Measurements from ENCODE around the gene CAMSAP3. TPM values are rescaled to one million over a fixed set of nuclear protein-coding genes. Genes with fewer than 3 reads are reported as not detected.

CAMSAP3 gene
- total RNA-seq, 1 donor: not detected

DNA sequence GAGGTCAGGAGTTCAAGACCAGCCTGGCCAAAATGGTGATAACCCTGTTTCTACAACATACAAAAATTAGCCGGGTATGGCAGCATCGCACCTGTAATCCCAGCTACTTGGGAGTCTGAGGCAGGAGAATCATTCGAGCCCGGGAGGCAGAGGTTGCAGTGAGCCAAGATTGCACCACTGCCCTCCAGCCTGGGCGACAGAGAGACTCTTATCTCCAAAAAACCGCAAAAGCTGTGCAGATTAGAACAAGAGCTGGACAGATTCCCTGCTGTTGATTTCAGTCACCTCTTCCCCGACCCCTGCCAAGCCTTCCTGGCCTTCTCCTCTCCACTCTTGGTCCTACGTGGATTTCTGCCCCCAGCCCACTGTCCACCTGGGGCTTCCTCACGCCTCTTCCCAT lies 8.3 kb downstream of the CAMSAP3 start:
- no peak overlapping the region for H3K4me3 ChIP-seq (ENCODE audit: low read depth, low read length)
- TF ChIP-seq CTCF (IDR thresholded peaks at IDR 0.05; ENCODE audit: insufficient read depth, low read length): no peak
- peak; percentile 17 for DNase-seq (ENCODE audit: low read depth)

DNA sequence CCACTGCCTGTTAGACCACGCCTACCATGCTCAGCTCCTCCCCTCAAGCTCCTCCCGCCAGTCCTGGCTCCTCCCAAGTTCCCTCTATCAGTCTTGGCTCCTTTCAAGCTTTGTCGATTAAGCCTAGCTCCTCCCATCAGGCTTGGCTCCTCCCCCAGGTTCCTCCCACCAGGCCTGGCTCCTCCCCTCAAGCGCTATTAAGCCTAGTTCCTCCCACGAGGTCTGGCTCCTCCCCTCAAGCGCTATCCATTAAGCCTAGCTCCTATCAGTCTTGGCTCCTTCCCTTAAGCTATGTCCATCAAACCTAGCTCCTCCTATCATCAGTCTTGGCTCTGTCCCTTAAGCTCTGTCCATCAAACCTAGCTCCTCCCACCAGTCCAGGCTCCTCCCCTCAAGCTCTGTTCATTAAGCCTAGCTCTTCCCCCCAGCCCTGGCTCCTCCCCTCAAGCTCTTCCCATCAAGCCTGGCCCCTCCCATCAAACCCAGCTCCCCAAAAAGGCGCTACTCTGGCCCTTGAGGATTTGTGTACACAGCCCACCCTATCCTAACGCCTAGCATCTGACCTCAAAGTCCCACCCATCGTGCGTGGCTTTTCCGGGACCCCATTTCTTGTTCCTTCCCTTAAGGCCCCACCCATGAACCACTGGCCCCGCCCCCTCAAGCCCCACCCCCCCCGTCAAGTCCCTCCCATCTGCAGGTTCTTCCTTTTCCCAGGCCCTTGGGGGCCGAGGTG lies 10.0 kb downstream of the CAMSAP3 start:
- TF ChIP-seq CTCF (IDR thresholded peaks at IDR 0.05; ENCODE audit: insufficient read depth, low read length): no peak
- no peak for DNase-seq (ENCODE audit: low read depth)
- H3K4me3 ChIP-seq (ENCODE audit: low read depth, low read length): no peak overlapping the region

- H3K4me3 ChIP-seq (ENCODE audit: low read depth, low read length): no peak overlapping the region
- no peak for DNase-seq (ENCODE audit: low read depth)
- no peak for TF ChIP-seq CTCF (IDR thresholded peaks at IDR 0.05; ENCODE audit: insufficient read depth, low read length)
Observed at GRCh38 chr19:7606289-7606688, 10.6 kb downstream of the CAMSAP3 start.

- TF ChIP-seq CTCF (IDR thresholded peaks at IDR 0.05; ENCODE audit: insufficient read depth, low read length): no peak
- DNase-seq (ENCODE audit: low read depth): no peak
- H3K4me3 ChIP-seq (ENCODE audit: low read depth, low read length): no peak overlapping the region
Observed at GRCh38 chr19:7607212-7607873, 11.7 kb downstream of the CAMSAP3 start.

DNA sequence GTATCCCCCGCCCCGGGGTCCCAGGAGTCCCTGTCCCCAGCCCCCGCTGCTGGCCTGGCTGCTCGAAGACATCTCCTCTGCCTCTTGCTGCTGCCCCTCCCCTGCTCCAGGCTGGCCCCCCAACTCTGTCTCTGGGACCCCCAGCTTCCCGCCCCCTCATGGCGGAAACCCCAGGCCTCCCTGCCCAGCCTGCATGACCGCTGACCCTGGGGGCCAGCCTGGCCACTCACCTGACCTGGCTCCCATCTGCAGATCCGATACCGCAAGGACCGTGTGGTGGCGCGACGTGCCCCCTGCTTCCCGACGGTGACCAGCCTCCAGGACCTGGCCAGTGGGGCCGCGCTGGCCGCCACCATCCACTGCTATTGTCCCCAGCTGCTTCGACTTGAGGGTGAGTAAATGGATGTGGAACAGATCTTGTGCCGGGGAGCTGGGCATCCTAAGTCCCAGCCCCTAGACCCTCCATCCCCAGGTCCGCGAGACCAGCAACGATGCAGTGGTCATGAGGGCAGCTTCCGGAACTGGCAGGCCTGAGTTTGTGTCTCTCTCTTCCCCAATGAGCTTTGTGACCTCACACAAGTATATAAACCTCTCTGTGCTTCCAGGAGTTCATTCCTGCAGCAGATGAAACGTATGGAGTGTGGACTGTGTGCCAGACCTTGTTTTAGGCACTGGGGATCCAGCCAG lies 12.4 kb downstream of the CAMSAP3 start:
- H3K4me3 ChIP-seq (ENCODE audit: low read depth, low read length): no peak overlapping the region
- no peak for TF ChIP-seq CTCF (IDR thresholded peaks at IDR 0.05; ENCODE audit: insufficient read depth, low read length)
- no peak for DNase-seq (ENCODE audit: low read depth)

DNA sequence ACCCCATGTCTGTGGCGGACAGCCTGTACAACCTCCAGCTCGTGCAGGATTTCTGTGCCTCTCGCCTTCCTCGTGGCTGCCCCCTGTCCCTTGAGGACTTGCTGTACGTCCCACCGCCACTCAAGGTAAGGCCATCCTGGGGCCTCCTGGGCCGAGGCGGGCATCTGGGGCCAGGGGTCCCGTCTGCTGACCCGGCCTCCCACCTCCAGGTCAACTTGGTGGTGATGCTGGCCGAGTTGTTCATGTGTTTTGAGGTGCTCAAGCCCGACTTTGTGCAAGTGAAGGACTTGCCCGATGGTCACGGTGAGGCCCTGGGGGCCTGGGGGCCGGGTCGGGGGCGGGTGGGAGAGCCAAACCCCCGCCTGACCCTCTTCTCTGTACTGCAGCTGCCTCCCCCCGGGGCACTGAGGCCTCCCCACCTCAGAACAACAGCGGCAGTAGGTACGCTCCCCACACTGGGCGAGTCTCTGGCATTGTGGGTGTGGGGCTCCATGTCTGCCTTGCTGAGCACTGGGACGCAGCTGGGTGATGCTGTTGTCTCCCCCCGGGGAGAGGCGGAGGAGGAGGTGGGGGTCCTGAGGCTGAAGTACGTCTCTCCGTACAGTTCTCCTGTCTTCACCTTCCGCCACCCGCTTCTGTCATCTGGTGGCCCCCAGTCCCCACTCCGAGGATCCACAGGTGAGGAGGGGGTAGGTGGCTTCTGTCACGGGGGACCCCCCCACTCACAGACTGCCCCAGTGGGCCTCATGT lies 15.0 kb downstream of the CAMSAP3 start:
- H3K4me3 ChIP-seq (ENCODE audit: low read depth, low read length): no peak overlapping the region
- TF ChIP-seq CTCF (IDR thresholded peaks at IDR 0.05; ENCODE audit: insufficient read depth, low read length): no peak
- DNase-seq (ENCODE audit: low read depth): no peak

All from fibroblast of the aortic adventitia (primary cell).